OCI-M2 (cell line): ENCODE data around the gene CTNNA3.
"Not testable (repeated sequence)": the region's sequence is repeated elsewhere in the genome, so short reads cannot be mapped to it uniquely, and the experiment has no call there.

Experiments
- DNase-seq: peaks from one replicate; lab custom pipeline; 2025; ENCODE audit not compliant: unreplicated experiment; lab: John Stamatoyannopoulos, UW

The CTNNA3 gene

GRCh38 chr10:66337211-66337610 lies 1358.8 kb downstream of the CTNNA3 start:
- no peak for DNase-seq

GRCh38 chr10:66336791-66337190 lies 1359.2 kb downstream of the CTNNA3 start:
- no peak for DNase-seq

- not testable (repeated sequence) for DNase-seq
Measured at GRCh38 chr10:66335753-66336152, 1360.2 kb downstream of the CTNNA3 start.

- no peak for DNase-seq
Measured at GRCh38 chr10:66329147-66329546, 1366.8 kb downstream of the CTNNA3 start.

- DNase-seq = no peak
Measured at GRCh38 chr10:66326876-66327275, 1369.1 kb downstream of the CTNNA3 start.

- DNase-seq = no peak
Measured at GRCh38 chr10:66322777-66323176, 1373.2 kb downstream of the CTNNA3 start.

GRCh38 chr10:66321723-66322665 lies 1374.0 kb downstream of the CTNNA3 start:
- DNase-seq = no peak

- DNase-seq = no peak
Measured at GRCh38 chr10:66318761-66319160, 1377.2 kb downstream of the CTNNA3 start.

- no peak for DNase-seq
Measured at GRCh38 chr10:66307826-66308225, 1388.2 kb downstream of the CTNNA3 start.

- DNase-seq = no peak
Measured at GRCh38 chr10:66301078-66301477, 1394.9 kb downstream of the CTNNA3 start.

GRCh38 chr10:66295602-66296001 lies 1400.4 kb downstream of the CTNNA3 start:
- DNase-seq = no peak

GRCh38 chr10:66294538-66294937 lies 1401.5 kb downstream of the CTNNA3 start:
- DNase-seq = no peak

GRCh38 chr10:66292922-66293321 lies 1403.1 kb downstream of the CTNNA3 start:
- DNase-seq = no peak

GRCh38 chr10:66292456-66292855 lies 1403.5 kb downstream of the CTNNA3 start:
- DNase-seq = no peak

- DNase-seq = no peak
Measured at GRCh38 chr10:66291133-66291532, 1404.9 kb downstream of the CTNNA3 start.

GRCh38 chr10:66284621-66285020 lies 1411.4 kb downstream of the CTNNA3 start:
- DNase-seq = no peak

- no peak for DNase-seq
Measured at GRCh38 chr10:66283874-66284464, 1412.0 kb downstream of the CTNNA3 start.

GRCh38 chr10:66283064-66283463 lies 1412.9 kb downstream of the CTNNA3 start:
- DNase-seq = no peak

GRCh38 chr10:66281327-66281726 lies 1414.7 kb downstream of the CTNNA3 start:
- DNase-seq = no peak

GRCh38 chr10:66277481-66277880 lies 1418.5 kb downstream of the CTNNA3 start:
- DNase-seq = no peak

- DNase-seq = no peak
Measured at GRCh38 chr10:66273966-66274519, 1422.0 kb downstream of the CTNNA3 start.

- no peak for DNase-seq
Measured at GRCh38 chr10:66265398-66265797, 1430.6 kb downstream of the CTNNA3 start.
